ENCODE results near the gene P2RX7.
A peak's percentile ranks its signal among the peaks of the same experiment; 100 is the strongest.
"Not testable (repeated sequence)": the region's sequence is repeated elsewhere in the genome, so short reads cannot be mapped to it uniquely, and the experiment has no call there.

Gene P2RX7

DNA sequence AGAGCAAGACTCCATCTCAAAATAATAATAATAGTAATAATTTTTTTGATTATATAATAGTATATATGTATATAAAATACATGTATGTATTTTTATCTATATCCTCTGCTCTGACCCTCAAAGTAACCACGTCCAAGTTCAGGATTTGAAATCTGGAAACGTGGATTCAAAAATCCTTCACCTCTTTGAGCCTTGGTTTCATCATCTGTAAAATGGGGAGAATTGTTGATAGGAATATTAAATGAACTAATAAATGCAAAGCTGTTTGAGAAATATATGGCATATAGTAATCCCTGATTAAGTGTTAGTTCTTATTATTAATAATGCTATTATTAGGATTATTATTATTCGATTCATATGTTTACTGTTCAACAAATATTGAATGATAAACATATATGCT, 2.6 kb downstream of the P2RX7 start:
- DNase-seq (ENCODE audit: low read depth in 3 of 3) = no peak

DNA sequence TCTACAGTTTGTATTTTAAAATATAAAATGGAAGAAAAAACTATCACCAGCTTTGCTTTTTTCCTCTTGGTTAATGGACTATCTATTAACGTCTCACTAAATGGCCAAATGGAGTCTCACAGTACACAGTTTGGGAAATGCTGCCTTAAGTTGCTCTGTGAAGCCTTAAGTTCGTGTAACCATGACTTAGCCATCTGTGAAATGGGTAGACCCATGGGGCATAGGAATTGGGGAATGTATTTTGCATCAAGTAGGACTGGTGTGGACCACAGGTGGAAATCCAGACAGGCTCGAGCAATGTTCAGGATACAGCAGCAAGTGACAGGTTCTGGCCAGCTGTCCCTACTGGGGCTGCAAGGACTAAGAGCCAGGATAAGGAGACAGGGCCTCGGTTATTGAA, 4.8 kb downstream of the P2RX7 start:
- DNase-seq (ENCODE audit: low read depth in 3 of 3) = no peak

DNA sequence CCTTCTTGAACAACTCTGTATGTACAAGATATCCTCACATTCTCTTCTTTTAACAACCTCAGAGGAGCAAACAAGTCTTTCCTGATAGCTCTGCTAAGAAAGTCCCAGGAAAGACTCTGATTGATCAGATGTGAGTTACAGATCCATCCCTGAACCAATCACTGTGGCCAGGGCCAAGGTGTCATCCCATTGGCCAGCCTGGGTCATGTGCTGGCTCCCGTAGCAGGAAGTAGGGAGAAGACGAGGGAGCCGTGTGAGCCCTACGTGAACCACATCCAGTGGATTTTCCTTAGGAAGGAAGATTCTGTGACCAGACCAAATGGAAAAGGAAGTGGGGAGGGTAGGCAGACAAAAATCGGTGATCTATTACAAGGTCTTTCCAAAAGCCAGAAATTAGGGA, 5.6 kb downstream of the P2RX7 start:
- no peak for DNase-seq (ENCODE audit: low read depth in 3 of 3)

DNA sequence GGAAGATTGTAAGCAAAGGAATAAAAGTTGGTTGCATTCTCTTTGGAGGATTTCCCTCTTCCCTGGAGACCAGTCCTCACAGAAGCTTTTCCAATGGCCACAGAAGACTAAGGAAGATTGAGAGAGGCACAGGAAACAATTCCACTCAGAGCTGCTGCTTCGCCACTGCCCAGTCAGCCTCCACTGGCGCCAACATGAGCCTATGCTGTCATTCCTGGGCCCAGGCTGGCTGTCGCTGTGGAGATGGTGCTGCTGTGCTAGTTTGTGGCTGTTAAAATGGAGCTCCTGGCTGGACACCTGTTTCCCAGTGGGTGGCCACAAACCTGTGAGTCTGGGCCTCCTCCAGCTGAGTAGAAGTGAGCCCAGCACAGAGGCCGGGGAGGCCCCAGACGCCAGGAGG, 6.6 kb downstream of the P2RX7 start:
- DNase-seq (ENCODE audit: low read depth in 3 of 3) = no peak

DNA sequence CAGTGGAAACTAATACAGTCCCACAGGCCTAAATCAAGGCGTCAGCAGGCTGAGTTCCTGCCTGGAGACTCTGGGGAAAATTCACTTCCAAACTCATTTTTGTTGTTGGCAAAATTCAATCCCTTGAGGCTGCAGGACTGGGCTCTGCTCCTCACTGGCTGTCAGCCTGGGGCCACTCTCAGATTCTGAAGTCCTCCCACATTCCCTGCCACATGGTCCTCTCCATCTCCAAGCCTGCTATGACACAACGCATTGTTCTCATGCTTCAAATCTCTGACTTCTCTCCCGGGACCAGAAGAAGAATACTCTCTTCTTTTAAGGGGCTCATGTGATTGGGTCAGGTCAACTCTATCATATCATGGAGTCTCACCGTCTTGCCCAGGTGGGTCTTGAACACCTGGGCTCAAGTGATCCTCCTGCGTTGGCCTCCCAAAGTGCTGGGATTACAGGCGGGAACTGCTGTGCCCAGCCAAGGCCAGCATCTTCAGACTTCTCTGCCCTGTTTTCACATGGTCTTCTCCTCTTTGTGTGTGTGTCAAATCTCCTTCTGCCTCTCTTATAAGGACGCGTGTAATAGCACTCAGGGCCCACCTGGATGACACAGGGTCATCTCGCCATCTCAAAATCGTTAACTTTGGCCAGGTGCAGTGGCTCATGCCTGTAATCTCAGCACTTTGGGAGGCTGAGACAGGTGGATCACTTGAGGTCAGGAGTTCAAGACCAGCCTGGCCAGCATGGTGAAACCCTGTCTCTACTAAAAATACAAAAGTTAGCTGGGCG, 9.7 kb downstream of the P2RX7 start:
- no peak for DNase-seq (ENCODE audit: low read depth in 3 of 3)

DNA sequence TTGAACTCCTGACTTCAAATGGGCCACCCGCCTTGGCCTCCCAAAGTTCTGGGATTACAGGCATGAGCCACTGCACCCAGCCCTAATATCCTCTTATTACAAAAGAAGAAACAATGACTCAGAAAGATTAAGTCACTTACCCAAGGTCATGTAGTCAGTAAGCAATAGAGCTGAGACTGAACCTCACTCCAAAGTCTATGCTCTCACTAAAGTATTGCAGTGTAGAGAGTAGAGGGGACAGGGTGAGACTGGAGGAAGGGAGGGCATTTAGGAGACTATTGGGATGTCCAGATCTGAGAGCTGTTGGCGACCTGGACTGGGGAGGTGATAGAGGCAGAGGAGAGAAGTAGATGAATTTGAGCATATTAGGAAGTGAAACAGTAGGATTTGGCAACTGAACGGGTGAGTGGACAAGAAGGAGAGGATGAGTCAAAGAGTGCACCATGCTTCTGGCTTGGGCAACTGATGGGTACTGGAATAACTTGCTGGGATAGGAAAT, 11.8 kb downstream of the P2RX7 start:
- no peak for DNase-seq (ENCODE audit: low read depth in 3 of 3)

DNA sequence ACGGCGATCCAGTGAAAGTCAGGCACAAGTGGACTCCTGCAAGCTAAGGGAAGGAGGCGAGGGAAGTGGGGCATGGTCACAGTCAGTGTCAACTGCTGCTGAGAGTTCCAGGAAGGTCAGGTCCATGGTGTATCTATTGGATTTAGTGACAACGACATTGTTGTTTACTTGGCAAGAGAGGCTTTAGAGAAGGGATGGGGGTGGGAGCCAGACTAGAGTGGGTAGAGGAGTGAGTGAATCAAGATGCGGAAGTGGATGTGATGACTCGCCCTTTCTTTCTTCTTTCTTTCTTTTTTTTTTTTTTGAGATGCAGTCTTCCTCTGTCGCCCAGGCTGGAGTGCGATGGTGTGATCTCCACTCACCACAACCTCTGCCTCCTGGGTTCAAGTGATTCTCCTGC, 12.5 kb downstream of the P2RX7 start:
- DNase-seq (ENCODE audit: low read depth in 3 of 3) = peak in 1 of 3 donors; percentile 37

DNA sequence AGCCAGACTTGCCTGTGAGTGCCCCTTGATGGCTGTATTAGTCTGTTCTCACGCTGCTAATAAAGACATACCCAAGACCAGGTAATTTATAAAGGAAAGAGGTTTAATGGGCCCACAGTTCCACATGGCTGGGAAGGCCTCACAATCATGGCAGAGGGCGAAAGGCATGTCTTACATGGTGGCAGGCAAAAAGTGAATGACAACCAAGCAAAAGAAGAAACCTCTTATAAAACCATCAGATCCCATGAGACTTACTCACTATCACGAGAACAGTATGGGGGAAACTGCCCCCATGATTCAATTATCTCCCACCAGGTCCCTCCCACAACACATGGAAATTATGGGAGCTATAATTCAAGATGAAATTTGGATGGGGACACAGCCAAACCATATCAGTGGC, 16.6 kb downstream of the P2RX7 start:
- DNase-seq (ENCODE audit: low read depth in 3 of 3) = not testable (repeated sequence)

DNA sequence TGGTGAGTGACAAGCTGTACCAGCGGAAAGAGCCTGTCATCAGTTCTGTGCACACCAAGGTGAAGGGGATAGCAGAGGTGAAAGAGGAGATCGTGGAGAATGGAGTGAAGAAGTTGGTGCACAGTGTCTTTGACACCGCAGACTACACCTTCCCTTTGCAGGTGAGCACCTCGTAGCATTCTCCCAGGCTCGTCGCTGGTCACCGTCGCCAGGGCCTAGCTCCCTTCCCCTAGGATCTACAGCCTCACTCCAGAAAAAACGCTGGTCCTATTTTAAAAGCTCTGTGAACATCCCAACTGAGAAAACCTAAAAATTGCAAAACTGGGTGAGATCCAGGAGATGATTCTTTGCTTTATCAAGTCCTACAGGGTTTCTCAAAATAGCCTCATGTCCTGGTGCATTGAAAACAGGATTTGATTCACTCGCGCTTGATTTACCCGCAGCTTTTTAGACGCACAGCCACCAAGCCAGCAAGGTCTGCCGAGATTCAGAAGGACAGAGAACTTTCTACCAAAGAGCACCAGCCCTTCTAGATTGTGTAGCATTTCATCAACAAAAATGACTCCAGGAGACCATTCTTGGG, 22.2 kb downstream of the P2RX7 start:
- no peak for DNase-seq (ENCODE audit: low read depth in 3 of 3)

DNA sequence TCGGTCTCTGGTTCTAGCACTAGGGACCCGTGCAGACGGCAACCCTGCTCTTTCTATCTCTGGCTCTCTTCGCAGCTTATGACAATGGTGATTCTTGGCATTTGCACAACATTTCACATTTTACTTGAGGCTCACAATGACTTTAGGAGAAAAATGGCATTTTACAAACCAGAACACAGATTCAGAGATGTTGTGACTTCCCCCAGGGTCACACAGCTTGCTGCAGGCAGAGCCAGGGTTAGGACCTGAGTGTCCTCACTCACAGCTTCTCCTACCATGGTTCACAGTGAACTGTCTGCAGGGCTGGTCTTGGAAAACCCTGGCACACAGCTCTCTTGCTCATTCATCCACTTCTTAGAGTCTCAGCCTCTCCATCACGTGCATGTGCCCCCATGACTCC, 23.7 kb downstream of the P2RX7 start:
- no peak for DNase-seq (ENCODE audit: low read depth in 3 of 3)

DNA sequence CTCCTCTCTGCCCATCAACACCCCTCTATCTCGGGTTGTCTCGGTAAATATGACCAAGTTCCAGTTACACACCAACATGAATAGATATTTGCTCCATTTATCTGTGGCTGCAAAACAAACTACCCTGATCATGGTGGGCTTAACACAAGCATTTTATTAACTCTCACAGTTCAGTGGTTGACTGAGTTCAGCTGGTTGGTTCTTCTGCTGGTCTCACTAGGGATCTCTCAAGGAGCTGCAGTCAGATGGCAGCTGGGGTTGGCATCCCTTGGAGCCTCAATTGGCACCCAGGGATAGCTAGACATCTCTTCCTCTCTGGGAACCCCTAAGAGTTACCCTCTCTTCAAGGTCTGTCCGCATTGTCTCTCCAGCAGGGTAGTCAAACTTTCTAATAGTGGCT, 25.4 kb downstream of the P2RX7 start:
- DNase-seq (ENCODE audit: low read depth in 3 of 3) = no peak

DNA sequence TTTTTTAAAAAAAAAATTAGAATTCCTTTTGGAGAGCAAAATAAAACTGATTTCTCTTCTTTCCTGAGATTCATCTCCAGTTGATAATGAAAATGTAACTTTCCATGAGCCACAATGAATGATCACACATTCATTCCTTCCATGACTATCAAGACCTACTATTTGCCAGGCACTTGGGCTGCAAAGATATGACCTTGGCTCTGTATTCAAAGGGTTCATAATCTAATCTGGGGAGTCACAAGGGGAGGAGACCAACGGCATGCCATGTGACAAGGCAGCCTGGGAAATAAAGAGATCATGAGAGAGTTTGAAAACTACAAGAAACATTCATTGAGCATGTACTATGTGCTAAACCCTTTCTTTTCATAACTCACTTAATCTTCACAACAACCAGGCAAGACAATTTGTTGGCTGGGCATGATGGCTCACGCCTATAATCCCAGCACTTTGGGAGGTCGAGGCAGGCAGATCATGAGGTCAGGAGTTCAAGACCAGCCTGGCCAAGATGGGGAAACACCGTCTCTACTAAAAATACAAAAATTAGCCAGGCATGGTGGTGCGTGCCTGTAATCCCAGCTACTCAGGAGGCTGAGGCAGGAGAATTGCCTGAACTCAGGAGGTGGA, 26.2 kb downstream of the P2RX7 start:
- DNase-seq (ENCODE audit: low read depth in 3 of 3) = not testable (repeated sequence)

DNA sequence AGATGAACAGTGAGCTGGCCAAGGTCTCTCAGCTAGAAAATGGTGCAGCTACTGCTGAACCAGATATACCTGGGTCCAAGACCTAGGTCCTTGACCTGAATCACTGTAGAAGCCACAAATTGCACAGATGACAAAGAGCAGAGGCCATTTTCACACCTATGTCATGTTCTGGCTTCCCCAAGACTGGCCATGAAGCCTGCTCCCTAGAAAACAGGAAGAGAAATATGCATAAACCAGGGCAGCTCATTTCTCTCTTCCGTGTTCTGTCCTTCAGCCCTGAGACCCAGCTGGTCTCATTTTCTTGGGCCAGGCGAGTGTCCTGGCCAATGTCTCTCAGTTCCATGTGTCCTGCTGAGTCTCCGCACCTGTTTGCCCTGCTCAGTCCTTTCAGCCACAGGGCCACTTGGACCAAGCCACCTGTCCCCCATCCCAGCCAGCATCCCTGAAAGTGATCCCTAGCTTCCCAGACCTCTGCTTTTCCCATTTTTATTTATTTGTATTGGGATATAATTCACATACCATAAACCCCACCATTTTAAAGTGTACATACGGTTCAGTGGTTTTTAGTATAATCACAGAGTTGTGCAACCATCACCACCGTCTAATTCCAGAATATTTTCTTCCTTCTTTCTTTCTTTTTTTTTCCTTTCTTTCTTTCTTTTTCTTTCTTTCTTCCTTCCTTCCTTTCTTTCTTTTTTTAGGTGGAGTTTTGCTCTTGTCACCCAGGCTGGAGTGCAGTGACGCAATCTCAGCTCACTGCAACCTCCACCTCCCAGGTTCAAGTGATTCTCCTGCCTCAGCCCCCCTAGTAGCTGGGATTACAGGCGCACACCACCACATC, 27.0 kb downstream of the P2RX7 start:
- DNase-seq (ENCODE audit: low read depth in 3 of 3) = no peak

DNA sequence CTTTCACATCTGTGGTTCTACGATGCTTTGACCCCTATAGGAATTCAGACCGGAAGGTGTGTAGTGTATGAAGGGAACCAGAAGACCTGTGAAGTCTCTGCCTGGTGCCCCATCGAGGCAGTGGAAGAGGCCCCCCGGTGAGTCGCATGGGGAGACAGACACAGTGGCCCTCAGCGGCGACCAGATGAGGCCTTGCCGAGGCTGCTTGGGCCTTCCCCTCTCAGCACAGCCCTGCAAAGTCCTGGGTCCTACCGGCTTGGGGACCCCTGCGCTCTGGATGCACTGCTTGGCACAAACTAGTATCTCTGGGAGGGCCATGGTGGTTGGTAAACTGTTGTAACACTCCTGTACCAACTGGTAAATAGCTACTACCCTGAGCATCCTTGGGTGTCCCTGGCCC, 29.7 kb downstream of the P2RX7 start:
- no peak for DNase-seq (ENCODE audit: low read depth in 3 of 3)

DNA sequence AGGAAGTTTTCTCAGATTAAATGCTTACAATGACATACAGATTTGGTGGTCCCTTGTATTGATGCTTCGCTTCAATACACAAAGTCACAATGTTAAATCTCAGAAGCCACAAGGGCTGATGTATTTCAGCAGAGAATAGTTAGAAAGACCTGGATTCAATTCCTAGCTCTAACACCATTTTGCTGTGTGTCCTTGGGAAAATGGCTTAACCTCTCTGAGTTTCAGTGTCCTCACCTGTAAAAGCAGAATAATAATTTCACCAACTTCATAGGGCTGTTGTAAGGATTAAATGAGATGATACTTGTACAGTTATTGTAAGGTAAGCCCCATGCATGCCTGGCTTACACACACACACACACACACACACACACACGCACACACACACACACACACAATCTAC, 30.3 kb downstream of the P2RX7 start:
- no peak for DNase-seq (ENCODE audit: low read depth in 3 of 3)

DNA sequence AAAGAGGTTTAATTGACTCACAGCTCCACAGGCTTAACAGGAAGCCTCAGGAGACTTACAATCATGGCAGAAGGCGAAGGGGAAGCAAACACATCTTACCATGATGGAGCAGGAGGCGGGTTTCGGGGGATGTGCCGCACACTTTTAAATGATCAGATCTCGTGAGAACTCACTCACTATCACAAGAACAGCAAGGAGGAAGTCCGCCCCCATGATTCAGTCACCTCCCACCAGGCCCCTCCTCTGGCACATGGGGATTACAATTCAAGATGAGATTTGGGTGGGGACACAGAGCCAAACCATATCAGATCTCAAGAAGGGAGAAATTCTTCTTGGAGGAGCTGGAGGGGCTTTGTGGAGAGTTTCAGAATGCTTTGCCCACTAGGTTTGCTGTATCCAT, 32.2 kb downstream of the P2RX7 start:
- not testable (repeated sequence) for DNase-seq (ENCODE audit: low read depth in 3 of 3)

DNA sequence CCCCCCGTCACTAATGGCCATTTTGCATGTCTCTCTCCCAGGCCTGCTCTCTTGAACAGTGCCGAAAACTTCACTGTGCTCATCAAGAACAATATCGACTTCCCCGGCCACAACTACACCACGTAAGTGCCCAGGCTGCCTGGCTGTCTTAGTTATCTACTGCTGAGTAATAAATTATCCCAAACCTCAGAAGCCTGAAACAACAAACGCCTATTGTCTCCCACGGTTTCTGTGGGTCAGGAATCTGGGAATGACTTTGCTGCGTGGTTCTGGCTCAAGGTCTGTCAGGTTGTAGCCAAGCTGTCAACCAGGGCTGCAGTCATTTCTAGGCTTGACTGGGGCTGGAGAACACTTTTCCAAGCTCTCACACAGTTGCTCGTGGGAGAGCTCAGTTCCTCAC, 32.6 kb downstream of the P2RX7 start:
- no peak for DNase-seq (ENCODE audit: low read depth in 3 of 3)

DNA sequence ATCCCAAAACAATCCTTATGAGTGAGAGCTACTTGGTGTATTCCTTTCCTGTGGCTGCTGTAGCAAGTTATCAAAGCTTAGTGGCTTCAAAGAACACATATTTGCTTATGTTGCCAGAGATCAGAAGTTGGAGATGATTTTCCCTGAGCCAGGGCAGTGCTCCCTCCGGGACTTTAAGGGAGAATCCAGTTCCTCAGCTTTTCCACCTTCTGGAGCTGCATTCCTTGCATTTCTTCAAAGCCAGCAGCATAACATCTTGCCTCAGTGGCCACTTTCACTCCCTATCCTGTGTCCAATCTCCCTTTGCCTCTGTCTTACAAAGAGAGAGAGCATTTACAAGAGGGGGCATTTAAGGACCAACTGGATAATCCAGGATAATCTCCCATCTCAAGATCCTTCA, 33.7 kb downstream of the P2RX7 start:
- DNase-seq (ENCODE audit: low read depth in 3 of 3) = no peak

DNA sequence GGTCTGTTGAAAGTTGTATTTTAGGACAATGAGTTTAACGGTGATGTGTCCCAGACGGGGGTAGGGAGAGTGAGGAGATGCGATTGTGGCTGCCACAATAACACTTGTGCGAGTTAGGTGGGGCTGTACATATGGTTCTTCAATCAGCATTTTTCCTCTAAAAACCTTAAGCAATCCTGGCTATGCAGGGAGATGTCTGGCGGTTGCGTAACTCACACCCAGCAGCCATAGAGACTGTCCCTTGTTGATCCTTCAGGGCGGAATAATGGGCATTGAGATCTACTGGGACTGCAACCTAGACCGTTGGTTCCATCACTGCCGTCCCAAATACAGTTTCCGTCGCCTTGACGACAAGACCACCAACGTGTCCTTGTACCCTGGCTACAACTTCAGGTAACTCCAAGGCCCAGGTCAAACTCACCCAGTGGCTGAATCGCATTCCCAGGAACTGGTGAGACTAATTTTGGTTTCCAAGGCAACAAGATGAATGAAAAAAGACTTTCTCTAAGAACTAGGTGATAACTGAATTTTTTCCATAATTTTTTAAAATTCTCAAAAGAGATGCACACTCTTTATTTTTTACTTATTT, 34.6 kb downstream of the P2RX7 start:
- no peak for DNase-seq (ENCODE audit: low read depth in 3 of 3)

DNA sequence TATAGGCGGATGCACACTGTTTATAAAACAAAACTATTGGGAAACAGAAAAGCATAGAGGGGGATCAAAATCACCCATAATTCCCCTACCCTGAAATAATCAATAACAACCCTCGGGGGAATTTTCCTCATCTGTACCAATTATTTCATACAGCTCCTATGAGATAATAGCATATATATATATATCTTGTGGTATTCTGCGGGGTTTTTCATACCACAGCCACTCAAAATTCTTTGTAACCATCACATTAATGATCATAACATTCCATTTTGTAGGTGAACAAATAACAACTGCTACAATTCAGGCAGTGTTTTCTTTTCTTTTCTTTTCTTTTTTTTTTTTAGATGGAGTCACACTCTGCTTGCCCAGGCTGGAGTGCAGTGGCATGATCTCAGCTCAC, 35.3 kb downstream of the P2RX7 start:
- no peak for DNase-seq (ENCODE audit: low read depth in 3 of 3)

DNA sequence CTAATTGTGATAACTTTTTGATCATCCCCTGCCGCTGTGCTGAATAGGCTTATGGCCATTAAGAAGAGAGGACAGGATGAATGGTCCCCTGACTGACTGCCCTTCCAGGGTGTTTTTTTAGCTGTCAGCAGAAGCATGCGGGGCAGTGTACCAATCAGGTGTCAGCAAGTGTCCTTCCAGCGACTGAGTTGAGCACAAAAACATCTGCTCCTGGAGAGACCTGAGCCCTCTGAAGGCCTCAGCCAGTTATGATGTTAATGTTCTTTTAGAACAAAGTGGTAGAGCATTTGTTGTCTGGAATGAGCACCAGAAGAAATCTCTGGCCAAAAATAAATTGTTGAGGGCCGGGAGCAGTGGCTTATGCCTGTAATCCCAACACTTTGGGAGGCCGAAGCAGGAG, 37.5 kb downstream of the P2RX7 start:
- DNase-seq (ENCODE audit: low read depth in 3 of 3) = no peak
